Measurements from ENCODE around the gene GALM.

GALM gene

GRCh38 chr2:38665854-38666555 lies at the start of gene GALM:
Gene GALM (plus strand): TSS chr2:38666114. CDS start chr2:38666162, 48 bp downstream.
- H3K9me3 Mint-ChIP-seq: no peaks in the 10 kb centered on the region
- H3K4me1 Mint-ChIP-seq: peaks cover 64% of the 10 kb centered on the region
- H3K4me3 Mint-ChIP-seq: peak within 1 kb of the TSS; percentile 83 to 95
- H3K27ac Mint-ChIP-seq: peak within 1 kb of the TSS; percentile 99 to 100
- DNase-seq: peak; percentile 71 to 80
- ATAC-seq: peak; percentile 53
- no peaks in the 10 kb centered on the region for H3K27me3 Mint-ChIP-seq

GRCh38 chr2:38617301-38617700 lies 48.6 kb upstream of the GALM start:
- DNase-seq (no peak), ATAC-seq (no peak)
- H3K4me1 Mint-ChIP-seq: peaks cover 25% of the 10 kb centered on the region
- no peaks in the 10 kb centered on the region for H3K9me3 Mint-ChIP-seq
- peaks cover 6% of the 10 kb centered on the region for H3K27me3 Mint-ChIP-seq
- no peak overlapping the region for H3K4me3 Mint-ChIP-seq
- no peak overlapping the region for H3K27ac Mint-ChIP-seq

GRCh38 chr2:38619458-38620164 lies 46.3 kb upstream of the GALM start:
- ATAC-seq (no peak), DNase-seq (no peak)
- H3K4me3 Mint-ChIP-seq: no peak overlapping the region
- H3K27me3 Mint-ChIP-seq: peaks cover 6% of the 10 kb centered on the region
- H3K27ac Mint-ChIP-seq: peak overlapping the region in 1 of 2 donors; percentile 10
- H3K4me1 Mint-ChIP-seq: peaks cover 16% of the 10 kb centered on the region
- no peaks in the 10 kb centered on the region for H3K9me3 Mint-ChIP-seq

GRCh38 chr2:38620282-38620977 lies 45.5 kb upstream of the GALM start:
- DNase-seq: no peak
- Mint-ChIP-seq H3K4me1 (peaks cover 16% of the 10 kb centered on the region), H3K4me3 (no peak overlapping the region), H3K27me3 (peaks cover 6% of the 10 kb centered on the region), H3K27ac (no peak overlapping the region), H3K9me3 (no peaks in the 10 kb centered on the region)
- no peak for ATAC-seq

GRCh38 chr2:38621018-38621417 lies 44.9 kb upstream of the GALM start:
- peaks cover 11% of the 10 kb centered on the region for H3K4me1 Mint-ChIP-seq
- no peak for ATAC-seq
- H3K27me3 Mint-ChIP-seq: peaks cover 3% of the 10 kb centered on the region

GRCh38 chr2:38622210-38622609 lies 43.7 kb upstream of the GALM start:
- no peak overlapping the region for H3K4me3 Mint-ChIP-seq
- DNase-seq: no peak
- H3K4me1 Mint-ChIP-seq: peaks cover 18% of the 10 kb centered on the region
- no peaks in the 10 kb centered on the region for H3K27me3 Mint-ChIP-seq
- H3K9me3 Mint-ChIP-seq: no peaks in the 10 kb centered on the region
- no peak for ATAC-seq
- H3K27ac Mint-ChIP-seq: no peak overlapping the region

More at GRCh38 chr2:38621018-38621417, 44.9 kb upstream of the GALM start:
- no peak for DNase-seq
- Mint-ChIP-seq H3K4me3 (no peak overlapping the region), H3K9me3 (no peaks in the 10 kb centered on the region), H3K27ac (no peak overlapping the region)

GRCh38 chr2:38626326-38627035 lies 39.4 kb upstream of the GALM start:
- Mint-ChIP-seq H3K4me3 (no peak overlapping the region), H3K27me3 (no peaks in the 10 kb centered on the region), H3K4me1 (peaks cover 18% of the 10 kb centered on the region), H3K27ac (no peak overlapping the region), H3K9me3 (peaks cover 0 to 7% of the 10 kb centered on the region in 2 donors)
- ATAC-seq (no peak), DNase-seq (no peak)

GRCh38 chr2:38627391-38627790 lies 38.5 kb upstream of the GALM start:
- no peak overlapping the region for H3K27ac Mint-ChIP-seq
- H3K27me3 Mint-ChIP-seq: no peaks in the 10 kb centered on the region
- peaks cover 14% of the 10 kb centered on the region for H3K4me1 Mint-ChIP-seq
- ATAC-seq: no peak
- DNase-seq: no peak
- peaks cover 0 to 7% of the 10 kb centered on the region in 2 donors for H3K9me3 Mint-ChIP-seq
- no peak overlapping the region for H3K4me3 Mint-ChIP-seq

GRCh38 chr2:38629684-38630083 lies 36.2 kb upstream of the GALM start:
- H3K27me3 Mint-ChIP-seq: no peaks in the 10 kb centered on the region
- H3K9me3 Mint-ChIP-seq: peaks cover 0 to 7% of the 10 kb centered on the region in 2 donors
- no peak for ATAC-seq
- H3K4me1 Mint-ChIP-seq: peaks cover 25% of the 10 kb centered on the region
- H3K27ac Mint-ChIP-seq: no peak overlapping the region
- no peak overlapping the region for H3K4me3 Mint-ChIP-seq
- DNase-seq: no peak

- ATAC-seq: no peak
- DNase-seq: no peak
- no peaks in the 10 kb centered on the region for H3K27me3 Mint-ChIP-seq
- H3K4me3 Mint-ChIP-seq: no peak overlapping the region
- peaks cover 35% of the 10 kb centered on the region for H3K4me1 Mint-ChIP-seq
- no peak overlapping the region for H3K27ac Mint-ChIP-seq
- H3K9me3 Mint-ChIP-seq: peaks cover 0 to 13% of the 10 kb centered on the region in 2 donors
Observed at GRCh38 chr2:38631976-38632375, 33.9 kb upstream of the GALM start.

- no peak overlapping the region for H3K4me3 Mint-ChIP-seq
- ATAC-seq (no peak), DNase-seq (no peak)
- no peak overlapping the region for H3K27ac Mint-ChIP-seq
- peaks cover 0 to 15% of the 10 kb centered on the region in 2 donors for H3K9me3 Mint-ChIP-seq
- peaks cover 36% of the 10 kb centered on the region for H3K4me1 Mint-ChIP-seq
- no peaks in the 10 kb centered on the region for H3K27me3 Mint-ChIP-seq
Observed at GRCh38 chr2:38632980-38633379, 32.9 kb upstream of the GALM start.

GRCh38 chr2:38633895-38634294 lies 32.0 kb upstream of the GALM start:
- Mint-ChIP-seq H3K27me3 (no peaks in the 10 kb centered on the region), H3K4me3 (no peak overlapping the region), H3K27ac (no peak overlapping the region)

GRCh38 chr2:38634684-38635083 lies 31.2 kb upstream of the GALM start:
- DNase-seq (no peak), ATAC-seq (no peak)
- no peaks in the 10 kb centered on the region for H3K27me3 Mint-ChIP-seq
- no peak overlapping the region for H3K4me3 Mint-ChIP-seq
- H3K4me1 Mint-ChIP-seq: peaks cover 45% of the 10 kb centered on the region
- peaks cover 0 to 14% of the 10 kb centered on the region in 2 donors for H3K9me3 Mint-ChIP-seq
- H3K27ac Mint-ChIP-seq: no peak overlapping the region

More at GRCh38 chr2:38633895-38634294, 32.0 kb upstream of the GALM start:
- peaks cover 45% of the 10 kb centered on the region for H3K4me1 Mint-ChIP-seq
- ATAC-seq (no peak), DNase-seq (no peak)
- H3K9me3 Mint-ChIP-seq: peaks cover 0 to 15% of the 10 kb centered on the region in 2 donors

- DNase-seq (no peak), ATAC-seq (no peak)
- Mint-ChIP-seq H3K4me3 (no peak overlapping the region), H3K9me3 (peaks cover 0 to 9% of the 10 kb centered on the region in 2 donors), H3K4me1 (peaks cover 45% of the 10 kb centered on the region), H3K27ac (no peak overlapping the region), H3K27me3 (no peaks in the 10 kb centered on the region)
Observed at GRCh38 chr2:38635139-38635538, 30.8 kb upstream of the GALM start.

- Mint-ChIP-seq H3K9me3 (peaks cover 0 to 8% of the 10 kb centered on the region in 2 donors), H3K4me1 (peaks cover 45% of the 10 kb centered on the region), H3K27me3 (no peaks in the 10 kb centered on the region), H3K4me3 (no peak overlapping the region), H3K27ac (no peak overlapping the region)
- DNase-seq (no peak), ATAC-seq (no peak)
Observed at GRCh38 chr2:38636069-38636468, 29.8 kb upstream of the GALM start.
